AG20443 (cell line): ENCODE measurements around the gene FYN.

ENCODE experiments used
- DNase-seq: peaks from one replicate; pipeline ENCODE4 v3.0.0; 2012; ENCODE audit warnings: low spot score, mixed read lengths

FYN gene

GRCh38 chr6:111707773-111708172 is 165.5 kb downstream of the FYN start:
- no peak for DNase-seq

- DNase-seq, result no peak
These were observed 166.3 kb downstream of the FYN start for GRCh38 chr6:111706841-111707391.

GRCh38 chr6:111703723-111704122 is 169.5 kb downstream of the FYN start:
- DNase-seq, result no peak

- DNase-seq, result no peak
These were observed 171.0 kb downstream of the FYN start for GRCh38 chr6:111702268-111702667.

GRCh38 chr6:111701146-111701545 is 172.1 kb downstream of the FYN start:
- DNase-seq, result no peak

- no peak for DNase-seq
These were observed 173.0 kb downstream of the FYN start for GRCh38 chr6:111700135-111700690.

- no peak for DNase-seq
These were observed 174.1 kb downstream of the FYN start for GRCh38 chr6:111699123-111699522.

GRCh38 chr6:111696814-111697213 is 176.4 kb downstream of the FYN start:
- no peak for DNase-seq

GRCh38 chr6:111692327-111693164 is 180.7 kb downstream of the FYN start:
- no peak for DNase-seq

- no peak for DNase-seq
These were observed 181.7 kb downstream of the FYN start for GRCh38 chr6:111691345-111692225.

GRCh38 chr6:111689946-111690345 is 183.3 kb downstream of the FYN start:
- no peak for DNase-seq

GRCh38 chr6:111689419-111689818 is 183.8 kb downstream of the FYN start:
- DNase-seq, result no peak

GRCh38 chr6:111688331-111688730 is 184.9 kb downstream of the FYN start:
- DNase-seq, result no peak

- no peak for DNase-seq
These were observed 185.6 kb downstream of the FYN start for GRCh38 chr6:111687652-111688051.

GRCh38 chr6:111686932-111687266 is 186.4 kb downstream of the FYN start:
- no peak for DNase-seq

GRCh38 chr6:111686249-111686931 is 186.9 kb downstream of the FYN start:
- DNase-seq, result peak; percentile 19

- DNase-seq, result no peak
These were observed 187.7 kb downstream of the FYN start for GRCh38 chr6:111685526-111685925.

- no peak for DNase-seq
These were observed 188.2 kb downstream of the FYN start for GRCh38 chr6:111685058-111685457.

- peak; percentile 80 for DNase-seq
These were observed 189.4 kb downstream of the FYN start for GRCh38 chr6:111683749-111684267.

- DNase-seq, result peak; percentile 24
These were observed 190.1 kb downstream of the FYN start for GRCh38 chr6:111683157-111683556.

- no peak for DNase-seq
These were observed 191.4 kb downstream of the FYN start for GRCh38 chr6:111681860-111682259.
